ENCODE results near the gene PCDHGC3. TPM values are rescaled to one million over a fixed set of nuclear protein-coding genes. Genes with fewer than 3 reads are reported as not detected.

Gene PCDHGC3
- total and polyA plus RNA-seq, 4 donors: 3.7 to 11.0 (median 6.2) TPM

DNA sequence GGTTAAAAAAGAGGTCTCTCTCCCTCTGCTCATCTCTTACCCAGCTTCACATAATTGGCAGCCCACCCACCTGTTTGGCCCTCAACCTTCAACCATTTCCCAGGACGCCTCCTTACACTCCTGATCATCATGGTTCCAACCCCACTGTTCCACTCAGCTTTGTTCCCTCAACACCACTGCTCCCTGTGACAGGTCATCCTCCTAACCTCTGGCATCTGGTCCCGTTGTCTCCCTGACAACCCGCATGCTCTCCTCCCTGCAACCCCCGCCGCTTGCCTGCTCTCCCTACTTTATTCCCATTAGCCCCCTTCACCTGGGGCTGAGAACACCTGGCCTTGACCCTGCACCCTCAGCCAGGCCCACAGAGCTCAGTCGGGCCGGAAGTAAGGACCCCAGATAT lies 26.0 kb downstream of the PCDHGC3 start:
- Histone ChIP-seq H3K4me3 (ENCODE audit: low read depth in 1 of 3, low read length in 3 of 3) (no peak overlapping the region), H3K9me3 (ENCODE audit: control insufficient read depth in 4 of 4, low read length in 3 of 4) (no peaks in the 10 kb centered on the region), H3K4me1 (ENCODE audit: control insufficient read depth in 4 of 4, insufficient read depth in 4 of 4, low read length in 3 of 4) (no peaks in the 10 kb centered on the region), H3K27ac (ENCODE audit: low read depth in 1 of 2, low read length in 2 of 2) (no peak overlapping the region), H3K27me3 (ENCODE audit: control insufficient read depth in 4 of 4, insufficient read depth in 4 of 4, low read length in 3 of 4) (no peaks in the 10 kb centered on the region), H3K36me3 (ENCODE audit: control insufficient read depth in 4 of 4, insufficient read depth in 3 of 4, low read depth in 1 of 4, low read length in 3 of 4) (peaks cover 0 to 2% (median 0%) of the 10 kb centered on the region in 4 donors), H3K9ac (ENCODE audit: low read depth in 1 of 2, low read length in 2 of 2) (no peak overlapping the region)
- no peak for TF ChIP-seq FOXA2 (IDR thresholded peaks at IDR 0.05)
- no peak for TF ChIP-seq HNF4A (conservative IDR thresholded peaks at IDR 0.05)
- TF ChIP-seq GABPA (IDR thresholded peaks at IDR 0.05 in 1 of 2, conservative IDR thresholded peaks at IDR 0.05 in 1 of 2): no peak
- no peak for TF ChIP-seq RXRA (IDR thresholded peaks at IDR 0.05)
- TF ChIP-seq JUND (IDR thresholded peaks at IDR 0.05): no peak
- TF ChIP-seq, protein P1, sequence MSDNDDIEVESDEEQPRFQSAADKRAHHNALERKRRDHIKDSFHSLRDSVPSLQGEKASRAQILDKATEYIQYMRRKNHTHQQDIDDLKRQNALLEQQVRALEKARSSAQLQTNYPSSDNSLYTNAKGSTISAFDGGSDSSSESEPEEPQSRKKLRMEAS (IDR thresholded peaks at IDR 0.05): no peak
- no peak for TF ChIP-seq TAF1 (conservative IDR thresholded peaks at IDR 0.05)
- TF ChIP-seq SP1 (IDR thresholded peaks at IDR 0.05): no peak
- no peak for TF ChIP-seq EGR1 (IDR thresholded peaks at IDR 0.05; ENCODE audit: low read depth in 2 of 2)
- TF ChIP-seq, protein P2, sequence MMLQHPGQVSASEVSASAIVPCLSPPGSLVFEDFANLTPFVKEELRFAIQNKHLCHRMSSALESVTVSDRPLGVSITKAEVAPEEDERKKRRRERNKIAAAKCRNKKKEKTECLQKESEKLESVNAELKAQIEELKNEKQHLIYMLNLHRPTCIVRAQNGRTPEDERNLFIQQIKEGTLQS (IDR thresholded peaks at IDR 0.05): no peak
- no peak for TF ChIP-seq HNF4G (IDR thresholded peaks at IDR 0.05)
- TF ChIP-seq, protein P3, sequence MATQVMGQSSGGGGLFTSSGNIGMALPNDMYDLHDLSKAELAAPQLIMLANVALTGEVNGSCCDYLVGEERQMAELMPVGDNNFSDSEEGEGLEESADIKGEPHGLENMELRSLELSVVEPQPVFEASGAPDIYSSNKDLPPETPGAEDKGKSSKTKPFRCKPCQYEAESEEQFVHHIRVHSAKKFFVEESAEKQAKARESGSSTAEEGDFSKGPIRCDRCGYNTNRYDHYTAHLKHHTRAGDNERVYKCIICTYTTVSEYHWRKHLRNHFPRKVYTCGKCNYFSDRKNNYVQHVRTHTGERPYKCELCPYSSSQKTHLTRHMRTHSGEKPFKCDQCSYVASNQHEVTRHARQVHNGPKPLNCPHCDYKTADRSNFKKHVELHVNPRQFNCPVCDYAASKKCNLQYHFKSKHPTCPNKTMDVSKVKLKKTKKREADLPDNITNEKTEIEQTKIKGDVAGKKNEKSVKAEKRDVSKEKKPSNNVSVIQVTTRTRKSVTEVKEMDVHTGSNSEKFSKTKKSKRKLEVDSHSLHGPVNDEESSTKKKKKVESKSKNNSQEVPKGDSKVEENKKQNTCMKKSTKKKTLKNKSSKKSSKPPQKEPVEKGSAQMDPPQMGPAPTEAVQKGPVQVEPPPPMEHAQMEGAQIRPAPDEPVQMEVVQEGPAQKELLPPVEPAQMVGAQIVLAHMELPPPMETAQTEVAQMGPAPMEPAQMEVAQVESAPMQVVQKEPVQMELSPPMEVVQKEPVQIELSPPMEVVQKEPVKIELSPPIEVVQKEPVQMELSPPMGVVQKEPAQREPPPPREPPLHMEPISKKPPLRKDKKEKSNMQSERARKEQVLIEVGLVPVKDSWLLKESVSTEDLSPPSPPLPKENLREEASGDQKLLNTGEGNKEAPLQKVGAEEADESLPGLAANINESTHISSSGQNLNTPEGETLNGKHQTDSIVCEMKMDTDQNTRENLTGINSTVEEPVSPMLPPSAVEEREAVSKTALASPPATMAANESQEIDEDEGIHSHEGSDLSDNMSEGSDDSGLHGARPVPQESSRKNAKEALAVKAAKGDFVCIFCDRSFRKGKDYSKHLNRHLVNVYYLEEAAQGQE (IDR thresholded peaks at IDR 0.05): no peak
- no peak for TF ChIP-seq FOXA1 (IDR thresholded peaks at IDR 0.05)
- TF ChIP-seq NR2F2 (IDR thresholded peaks at IDR 0.05): no peak
- DNase-seq (ENCODE audit: low spot score): no peak
- 86% methylated on average over 7 of the region's 7 CpGs for WGBS

DNA sequence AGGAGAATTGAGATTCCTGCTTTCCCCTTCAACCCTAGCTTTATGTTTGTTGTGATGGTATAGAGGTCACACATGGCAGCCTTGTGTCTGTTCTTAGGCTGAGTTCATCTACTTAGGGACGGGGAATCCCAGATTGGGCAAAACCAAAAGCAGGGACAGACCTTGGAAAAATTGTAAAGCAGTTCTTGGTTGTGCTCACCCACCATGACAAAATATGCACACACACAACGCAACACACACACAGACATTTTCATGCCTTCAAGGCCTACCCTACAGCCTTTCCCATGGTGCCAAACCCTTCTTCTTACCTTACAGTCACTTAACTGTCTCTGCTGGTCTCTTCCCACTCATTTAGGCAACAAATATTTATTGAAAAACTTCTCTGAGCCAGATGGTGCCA lies 27.9 kb downstream of the PCDHGC3 start:
- no peak for DNase-seq (ENCODE audit: low spot score)
- Histone ChIP-seq H3K9ac (ENCODE audit: low read depth in 1 of 2, low read length in 2 of 2) (no peak overlapping the region), H3K27me3 (ENCODE audit: control insufficient read depth in 4 of 4, insufficient read depth in 4 of 4, low read length in 3 of 4) (no peaks in the 10 kb centered on the region), H3K4me3 (ENCODE audit: low read depth in 1 of 3, low read length in 3 of 3) (no peak overlapping the region), H3K9me3 (ENCODE audit: control insufficient read depth in 4 of 4, low read length in 3 of 4) (no peaks in the 10 kb centered on the region), H3K36me3 (ENCODE audit: control insufficient read depth in 4 of 4, insufficient read depth in 3 of 4, low read depth in 1 of 4, low read length in 3 of 4) (peaks cover 0 to 2% (median 0%) of the 10 kb centered on the region in 4 donors), H3K4me1 (ENCODE audit: control insufficient read depth in 4 of 4, insufficient read depth in 4 of 4, low read length in 3 of 4) (no peaks in the 10 kb centered on the region), H3K27ac (ENCODE audit: low read depth in 1 of 2, low read length in 2 of 2) (no peak overlapping the region)
- TF ChIP-seq GABPA (IDR thresholded peaks at IDR 0.05 in 1 of 2, conservative IDR thresholded peaks at IDR 0.05 in 1 of 2): no peak
- no peak for TF ChIP-seq SP1 (IDR thresholded peaks at IDR 0.05)
- 94% methylated on average over 2 of the region's 2 CpGs for WGBS

DNA sequence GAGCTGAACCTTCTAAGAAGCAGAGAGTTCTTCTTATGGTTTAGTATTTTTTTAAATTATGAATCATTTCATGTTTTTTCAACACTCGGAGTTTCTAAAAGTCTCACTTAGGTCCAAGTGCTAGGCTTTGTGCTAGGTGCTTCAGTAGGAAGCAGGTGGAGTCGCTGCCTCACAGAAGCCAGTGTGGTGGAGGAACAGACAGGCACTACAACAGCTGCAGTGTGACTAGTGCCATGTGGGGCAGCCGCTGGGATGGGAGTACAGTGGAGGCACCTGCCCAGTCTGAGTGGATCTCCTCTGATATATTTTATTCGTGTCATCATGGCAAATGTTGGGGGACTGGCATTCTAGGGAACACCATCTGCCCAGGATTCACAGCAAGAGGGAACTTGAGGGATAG lies 28.4 kb downstream of the PCDHGC3 start:
- Histone ChIP-seq H3K9ac (ENCODE audit: low read depth in 1 of 2, low read length in 2 of 2) (no peak overlapping the region), H3K27me3 (ENCODE audit: control insufficient read depth in 4 of 4, insufficient read depth in 4 of 4, low read length in 3 of 4) (no peaks in the 10 kb centered on the region), H3K27ac (ENCODE audit: low read depth in 1 of 2, low read length in 2 of 2) (no peak overlapping the region), H3K4me3 (ENCODE audit: low read depth in 1 of 3, low read length in 3 of 3) (no peak overlapping the region), H3K36me3 (ENCODE audit: control insufficient read depth in 4 of 4, insufficient read depth in 3 of 4, low read depth in 1 of 4, low read length in 3 of 4) (peaks cover 0 to 2% (median 0%) of the 10 kb centered on the region in 4 donors), H3K4me1 (ENCODE audit: control insufficient read depth in 4 of 4, insufficient read depth in 4 of 4, low read length in 3 of 4) (no peaks in the 10 kb centered on the region), H3K9me3 (ENCODE audit: control insufficient read depth in 4 of 4, low read length in 3 of 4) (no peaks in the 10 kb centered on the region)
- WGBS: 95% methylated on average over 4 of the region's 4 CpGs
- DNase-seq (ENCODE audit: low spot score): no peak
- TF ChIP-seq, protein P2 (IDR thresholded peaks at IDR 0.05): no peak
- no peak for TF ChIP-seq HNF4G (IDR thresholded peaks at IDR 0.05)
- TF ChIP-seq HNF4A (conservative IDR thresholded peaks at IDR 0.05): no peak
- no peak for TF ChIP-seq JUND (IDR thresholded peaks at IDR 0.05)
- TF ChIP-seq YY1 (IDR thresholded peaks at IDR 0.05): no peak
- TF ChIP-seq, protein P3 (IDR thresholded peaks at IDR 0.05): no peak
- TF ChIP-seq TAF1 (conservative IDR thresholded peaks at IDR 0.05): no peak
- TF ChIP-seq GABPA (IDR thresholded peaks at IDR 0.05 in 1 of 2, conservative IDR thresholded peaks at IDR 0.05 in 1 of 2): no peak
- TF ChIP-seq, protein P4, sequence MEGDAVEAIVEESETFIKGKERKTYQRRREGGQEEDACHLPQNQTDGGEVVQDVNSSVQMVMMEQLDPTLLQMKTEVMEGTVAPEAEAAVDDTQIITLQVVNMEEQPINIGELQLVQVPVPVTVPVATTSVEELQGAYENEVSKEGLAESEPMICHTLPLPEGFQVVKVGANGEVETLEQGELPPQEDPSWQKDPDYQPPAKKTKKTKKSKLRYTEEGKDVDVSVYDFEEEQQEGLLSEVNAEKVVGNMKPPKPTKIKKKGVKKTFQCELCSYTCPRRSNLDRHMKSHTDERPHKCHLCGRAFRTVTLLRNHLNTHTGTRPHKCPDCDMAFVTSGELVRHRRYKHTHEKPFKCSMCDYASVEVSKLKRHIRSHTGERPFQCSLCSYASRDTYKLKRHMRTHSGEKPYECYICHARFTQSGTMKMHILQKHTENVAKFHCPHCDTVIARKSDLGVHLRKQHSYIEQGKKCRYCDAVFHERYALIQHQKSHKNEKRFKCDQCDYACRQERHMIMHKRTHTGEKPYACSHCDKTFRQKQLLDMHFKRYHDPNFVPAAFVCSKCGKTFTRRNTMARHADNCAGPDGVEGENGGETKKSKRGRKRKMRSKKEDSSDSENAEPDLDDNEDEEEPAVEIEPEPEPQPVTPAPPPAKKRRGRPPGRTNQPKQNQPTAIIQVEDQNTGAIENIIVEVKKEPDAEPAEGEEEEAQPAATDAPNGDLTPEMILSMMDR (IDR thresholded peaks at IDR 0.05; ENCODE audit: low read depth, low read length, missing input control): no peak
- TF ChIP-seq NR2F2 (IDR thresholded peaks at IDR 0.05): no peak
- TF ChIP-seq, protein P1 (IDR thresholded peaks at IDR 0.05): no peak
- TF ChIP-seq FOXA2 (IDR thresholded peaks at IDR 0.05): no peak
- no peak for TF ChIP-seq SP1 (IDR thresholded peaks at IDR 0.05)

Data from liver (tissue), 9 donors.